PC-9 (cell line): ENCODE data around the gene SMDT1. TPM values are rescaled to one million over a fixed set of nuclear protein-coding genes. Genes with fewer than 3 reads are reported as not detected.

Experiments
- BruUV-seq: library from RNA; stranded (reverse); fragments of 400-500 nt; replicated peaks from 2 replicates; lab custom pipeline; 2021; lab: Mats Ljungman, UMichigan
- CTCF ChIA-PET: fragments of 300-600 bp; sonication (Branson Sonifier 250); formaldehyde crosslinking; loops from one replicate; lab custom pipeline; 2022; ENCODE audit warnings: antibody characterized with exemption; lab: Charles Lee
- POLR2A ChIA-PET: fragments of 300-600 bp; sonication (Branson Sonifier 250); formaldehyde crosslinking; loops from one replicate; lab custom pipeline; 2022; ENCODE audit warnings: antibody characterized with exemption; ENCODE audit not compliant: unreplicated experiment; lab: Charles Lee
- DNase-seq, 2 experiments: peaks; one replicate each; pipeline versions ENCODE4 v3.0.0 to v3.0.0-alpha.2; 2015 to 2022; ENCODE audit warnings: mixed read lengths in 1 of 2
- H2AFZ ChIP-seq: fragments of 200-600 bp; sonication (generic); 2 replicates; pipeline ENCODE4 v1.8.1; 2017; ENCODE audit warnings: antibody characterized with exemption
- H3F3A ChIP-seq: fragments of 200-600 bp; sonication (generic); 2 replicates; pipeline ENCODE4 v1.8.1; 2017; ENCODE audit warnings: antibody characterized with exemption, mild to moderate bottlenecking, low read depth; ENCODE audit not compliant: insufficient read depth
- H3K27ac ChIP-seq: fragments of 200-600 bp; sonication (generic); 2 replicates; pipeline ENCODE4 v1.6.1; 2016; ENCODE audit warnings: mixed run types
- H3K27me3 ChIP-seq: fragments of 200-600 bp; sonication (generic); 2 replicates; pipeline ENCODE4 v1.6.1; 2016; ENCODE audit warnings: low read depth, mixed run types; ENCODE audit not compliant: insufficient read depth
- H3K36me3 ChIP-seq: fragments of 200-600 bp; sonication (generic); 2 replicates; pipeline ENCODE4 v1.6.1; 2016; ENCODE audit warnings: low read depth, mixed run types
- H3K4me1 ChIP-seq: fragments of 200-600 bp; sonication (generic); replicated peaks from 2 replicates; pipeline ENCODE4 v1.6.1; 2016; ENCODE audit warnings: mixed run types; ENCODE audit not compliant: insufficient read depth
- H3K4me2 ChIP-seq: fragments of 200-600 bp; sonication (generic); 2 replicates; pipeline ENCODE4 v1.6.1; 2017; ENCODE audit warnings: mixed run types
- H3K4me3 ChIP-seq: fragments of 200-600 bp; sonication (generic); 2 replicates; pipeline ENCODE4 v1.6.1; 2016; ENCODE audit warnings: mixed run types
- H3K79me2 ChIP-seq: fragments of 200-600 bp; sonication (generic); 2 replicates; pipeline ENCODE4 v1.6.1; 2017; ENCODE audit warnings: low read depth, mixed run types
- H3K9me2 ChIP-seq: fragments of 200-600 bp; sonication (generic); 2 replicates; pipeline ENCODE4 v1.8.1; 2017; ENCODE audit warnings: mild to moderate bottlenecking; ENCODE audit not compliant: insufficient read depth
- H3K9me3 ChIP-seq: fragments of 200-600 bp; sonication (generic); 2 replicates; pipeline ENCODE4 v1.8.1; 2016; ENCODE audit warnings: low read depth; ENCODE audit not compliant: insufficient read depth
- H4K20me1 ChIP-seq: fragments of 200-600 bp; sonication (generic); 2 replicates; pipeline ENCODE4 v1.8.1; 2017; ENCODE audit not compliant: insufficient read depth
- CTCF ChIP-seq: fragments of 200-600 bp; sonication (generic); conservative IDR thresholded peaks from 2 replicates; pipeline ENCODE4 v1.6.1; 2017; ENCODE audit warnings: mixed run types, antibody characterized with exemption, mild to moderate bottlenecking, moderate library complexity
- EZH2 ChIP-seq: fragments of 200-600 bp; sonication (generic); IDR thresholded peaks from 2 replicates; pipeline ENCODE4 v1.8.0; 2017; ENCODE audit warnings: antibody characterized with exemption, low read depth
- intact Hi-C: fragments of 100-400 bp; cut with micrococcal nuclease; formaldehyde crosslinking; loops from one replicate; pipeline ENCODE4 v1.10.0; 2022; ENCODE audit not compliant: unreplicated experiment
- total RNA-seq: library from RNA; stranded (reverse); gene quantifications from 2 replicates; pipeline ENCODE4 v1.2.3, GENCODE V29; 2021

The SMDT1 gene
- total RNA-seq, 1 experiment from 2014 or later, result 55.3 TPM

GRCh38 chr22:42060489-42060888, 19.0 kb upstream of the SMDT1 start:
- H3F3A ChIP-seq, result no peaks in the 10 kb centered on the region
- H3K36me3 ChIP-seq, result peaks cover 5% of the 10 kb centered on the region; the same call in 1 of the 2 replicates
- POLR2A ChIA-PET, result no interaction called here
- DNase-seq, result no peak
- H3K9me2 ChIP-seq, result no peaks in the 10 kb centered on the region
- no peak for TF ChIP-seq CTCF
- TF ChIP-seq EZH2, result no peak
- CTCF ChIA-PET, result no interaction called here
- intact Hi-C loops, result no loop called here
- no peaks in the 10 kb centered on the region for H4K20me1 ChIP-seq
- H2AFZ ChIP-seq, result no peak overlapping the region
- no peaks in the 10 kb centered on the region for H3K27me3 ChIP-seq
- H3K9me3 ChIP-seq, result peaks cover 11% of the 10 kb centered on the region
- no peak overlapping the region for H3K4me3 ChIP-seq
- H3K79me2 ChIP-seq, result no peaks in the 10 kb centered on the region
- BruUV-seq, result no TSS peak
- no peak overlapping the region for H3K27ac ChIP-seq
- no peak overlapping the region for H3K4me2 ChIP-seq
- no peaks in the 10 kb centered on the region for H3K4me1 ChIP-seq

- Histone ChIP-seq H4K20me1 (no peaks in the 10 kb centered on the region), H3K4me1 (no peaks in the 10 kb centered on the region), H2AFZ (no peak overlapping the region), H3K4me3 (no peak overlapping the region), H3K9me3 (peaks cover 11% of the 10 kb centered on the region), H3K79me2 (no peaks in the 10 kb centered on the region), H3K36me3 (peaks cover 5% of the 10 kb centered on the region; the same call in 1 of the 2 replicates), H3F3A (no peaks in the 10 kb centered on the region), H3K27me3 (no peaks in the 10 kb centered on the region), H3K9me2 (no peaks in the 10 kb centered on the region), H3K27ac (no peak overlapping the region), H3K4me2 (no peak overlapping the region)
- TF ChIP-seq EZH2 (no peak), CTCF (no peak)
- no peak for DNase-seq
- BruUV-seq, result no TSS peak
- CTCF ChIA-PET, result no interaction called here
- POLR2A ChIA-PET, result no interaction called here
- intact Hi-C loops, result no loop called here
These were observed 18.5 kb upstream of the SMDT1 start for GRCh38 chr22:42061041-42061440.

GRCh38 chr22:42062506-42063170, 16.9 kb upstream of the SMDT1 start:
- H3K27me3 ChIP-seq, result no peaks in the 10 kb centered on the region
- no peaks in the 10 kb centered on the region for H4K20me1 ChIP-seq
- H3K4me1 ChIP-seq, result no peaks in the 10 kb centered on the region
- H3K36me3 ChIP-seq, result no peaks in the 10 kb centered on the region
- H3K9me2 ChIP-seq, result no peaks in the 10 kb centered on the region
- no TSS peak for BruUV-seq
- H3K9me3 ChIP-seq, result no peaks in the 10 kb centered on the region
- no peaks in the 10 kb centered on the region for H3K79me2 ChIP-seq
- H2AFZ ChIP-seq, result no peak overlapping the region
- no peaks in the 10 kb centered on the region for H3F3A ChIP-seq
- ChIA-PET POLR2A (no interaction called here), CTCF (no interaction called here)
- H3K4me2 ChIP-seq, result no peak overlapping the region
- DNase-seq, result no peak
- no peak overlapping the region for H3K4me3 ChIP-seq
- TF ChIP-seq CTCF (no peak), EZH2 (no peak)
- intact Hi-C loops, result no loop called here
- H3K27ac ChIP-seq, result no peak overlapping the region
